Bone marrow (tissue), 2 donors: Measurements from ENCODE around the gene RAB40B.
A peak's percentile ranks its signal among the peaks of the same experiment; 100 is the strongest.
"Not testable (repeated sequence)": the region's sequence is repeated elsewhere in the genome, so short reads cannot be mapped to it uniquely, and the experiment has no call there.

Experiments used
- DNase-seq, 2 donors: peaks; one replicate each; lab custom pipeline; 2025; lab: John Stamatoyannopoulos, UW

Gene RAB40B

DNA sequence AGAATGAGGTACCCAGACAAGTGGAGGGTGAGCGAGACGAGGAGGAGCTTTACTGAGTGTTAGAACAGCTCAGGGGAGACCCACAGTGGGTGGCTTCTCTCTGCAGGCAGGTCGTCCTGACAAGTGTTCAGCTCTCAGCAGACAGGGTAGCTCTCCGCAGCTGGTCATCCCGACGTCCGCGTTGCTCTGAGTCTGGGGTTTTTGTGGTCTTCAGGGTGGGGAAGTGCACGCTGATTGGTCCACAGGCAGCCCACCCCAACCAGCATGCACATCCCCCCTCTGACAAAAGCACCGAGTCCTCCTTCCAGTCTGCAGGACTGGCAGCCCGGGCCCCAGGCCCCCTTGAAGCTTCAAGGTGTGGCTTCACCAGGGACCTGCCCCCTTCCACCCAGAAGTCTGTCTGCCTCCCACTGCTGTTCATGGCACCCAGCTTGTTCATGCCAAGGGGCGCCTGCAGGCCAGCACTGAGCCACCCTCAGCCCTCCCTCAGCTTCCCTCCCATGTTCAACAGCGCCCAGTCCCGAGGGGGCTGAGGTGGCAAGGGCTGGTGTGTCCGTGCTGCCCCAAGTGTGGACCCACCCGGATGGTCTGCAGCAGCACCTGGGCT, 30.4 kb downstream of the RAB40B start:
- no peak for DNase-seq

DNA sequence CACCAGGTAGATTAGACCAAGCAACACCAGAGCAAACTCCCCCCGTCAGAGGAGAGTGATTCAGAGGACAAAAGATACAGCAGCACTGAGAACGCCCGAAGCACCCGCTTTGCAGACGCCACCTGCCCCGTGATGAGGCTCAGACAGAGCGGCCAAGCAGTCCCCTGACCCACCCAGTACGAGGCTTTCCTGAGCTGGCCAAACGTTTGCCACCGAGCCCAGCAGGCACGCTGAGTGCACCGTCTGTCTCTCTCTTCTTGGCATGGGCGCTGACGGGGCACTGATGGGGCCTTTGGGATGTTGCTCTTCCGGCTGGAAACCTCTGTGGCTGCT, 30.9 kb downstream of the RAB40B start:
- DNase-seq = no peak

GRCh38 chr17:82666931-82667667, 31.4 kb downstream of the RAB40B start:
- DNase-seq = no peak

DNA sequence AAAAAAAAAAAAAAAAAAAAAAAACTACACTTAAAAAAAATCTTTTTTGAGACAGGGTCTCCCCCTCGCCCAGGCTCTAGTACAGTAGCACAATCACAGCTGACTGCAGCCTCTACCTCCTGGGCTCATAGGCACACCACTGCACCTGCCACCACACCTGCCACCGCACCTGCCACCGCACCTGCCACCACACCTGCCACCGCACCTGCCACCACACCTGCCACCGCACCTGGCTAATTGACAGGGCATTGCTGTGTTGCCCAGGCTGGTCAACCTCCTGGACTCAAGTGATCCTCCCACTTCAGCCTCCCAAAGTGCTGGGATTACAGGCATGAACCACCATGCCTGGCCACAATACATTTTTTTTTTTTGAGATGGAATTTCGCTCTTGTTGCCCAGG, 32.6 kb downstream of the RAB40B start:
- DNase-seq = no peak

GRCh38 chr17:82665217-82665616, 33.3 kb downstream of the RAB40B start:
- DNase-seq = no peak

- no peak for DNase-seq
Observed at GRCh38 chr17:82664701-82665182, 33.8 kb downstream of the RAB40B start.

GRCh38 chr17:82664276-82664575, 34.3 kb downstream of the RAB40B start:
- DNase-seq = no peak

DNA sequence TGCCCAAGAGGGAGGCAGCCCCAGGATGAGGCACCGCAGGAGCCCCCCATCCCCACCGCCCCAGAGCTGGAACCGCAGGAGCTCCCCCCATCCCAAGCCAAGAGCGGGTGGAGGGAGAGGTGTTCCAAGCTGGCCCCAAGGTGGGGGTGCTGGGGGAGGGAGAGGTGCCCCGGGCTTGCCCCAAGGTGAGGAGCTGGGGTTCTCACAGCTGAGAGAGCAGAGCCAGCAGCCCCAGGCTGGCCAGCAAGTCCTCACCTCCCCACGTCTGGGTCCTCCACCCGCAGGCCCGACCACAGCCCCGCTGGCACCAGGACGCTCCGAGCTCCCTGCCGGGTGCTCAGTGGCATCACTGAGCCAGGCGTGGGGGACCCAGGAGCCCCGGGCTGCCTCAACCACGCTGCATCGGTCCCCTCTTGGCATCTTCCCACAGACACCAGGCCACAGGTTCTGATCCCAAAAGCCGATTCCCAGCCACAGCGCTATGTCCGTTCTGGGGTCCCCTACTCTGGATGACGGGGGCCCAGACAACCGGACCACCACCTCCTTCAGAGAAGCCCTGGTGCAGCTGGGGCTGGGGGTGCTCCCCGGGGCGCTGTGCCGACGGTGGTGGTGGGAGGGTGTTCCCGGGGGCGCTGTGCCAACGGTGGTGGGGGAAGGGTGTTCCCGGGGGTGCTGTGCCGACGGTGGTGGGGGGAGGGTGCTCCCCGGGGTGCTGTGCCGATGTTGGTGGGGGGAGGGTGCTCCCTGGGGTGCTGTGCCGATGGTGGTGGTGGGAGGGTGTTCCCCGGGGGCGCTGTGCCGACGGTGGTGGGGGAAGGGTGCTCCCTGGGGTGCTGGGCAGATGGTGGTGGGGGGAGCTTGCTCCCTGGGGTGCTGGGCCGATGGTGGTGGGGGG, 34.9 kb downstream of the RAB40B start:
- DNase-seq = no peak

DNA sequence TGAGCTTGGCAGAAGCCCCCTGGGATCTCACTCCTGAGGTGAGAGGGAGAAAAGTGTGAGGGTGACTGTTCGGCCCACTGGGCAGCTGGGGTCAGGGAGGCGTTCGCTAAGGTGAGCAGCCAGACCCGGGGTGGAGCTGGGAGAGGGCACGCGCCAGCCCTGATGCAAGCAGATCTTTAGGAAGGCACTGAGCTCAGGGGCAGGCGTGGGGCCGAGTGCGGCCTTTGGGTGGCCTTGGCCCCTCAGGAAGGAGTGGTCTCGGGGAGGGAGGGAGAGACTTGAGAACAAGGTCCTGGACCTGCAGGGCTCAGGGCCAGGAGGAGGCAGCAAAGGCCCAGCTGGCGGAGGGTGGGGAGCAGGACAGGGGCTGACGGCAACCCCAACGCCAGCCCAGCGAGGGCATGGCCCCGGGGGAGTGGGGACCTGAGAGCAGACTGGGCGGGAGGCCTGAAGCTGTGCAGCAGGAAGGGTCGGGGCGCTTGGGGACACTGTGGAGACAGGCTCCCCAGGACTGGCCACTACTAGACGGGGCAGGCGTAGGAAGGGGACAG, 35.7 kb downstream of the RAB40B start:
- no peak for DNase-seq

GRCh38 chr17:82661717-82662683, 36.5 kb downstream of the RAB40B start:
- DNase-seq = no peak

DNA sequence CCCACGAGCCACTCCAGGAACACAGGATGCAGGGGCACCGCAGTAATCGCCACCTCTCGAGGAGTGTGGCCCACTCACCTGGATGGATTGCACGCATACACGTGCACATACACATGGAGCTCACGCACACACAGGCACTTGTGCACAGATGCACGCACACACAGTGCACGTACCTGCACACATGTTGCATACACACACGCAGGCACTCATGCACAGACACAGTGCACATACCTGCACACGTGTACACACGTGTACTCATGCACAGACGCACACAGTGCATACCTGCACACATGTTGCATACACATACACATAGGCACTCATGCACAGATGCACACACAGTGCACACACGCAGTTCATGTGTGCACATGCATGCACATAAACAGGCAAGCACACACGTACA, 38.6 kb downstream of the RAB40B start:
- DNase-seq = no peak

DNA sequence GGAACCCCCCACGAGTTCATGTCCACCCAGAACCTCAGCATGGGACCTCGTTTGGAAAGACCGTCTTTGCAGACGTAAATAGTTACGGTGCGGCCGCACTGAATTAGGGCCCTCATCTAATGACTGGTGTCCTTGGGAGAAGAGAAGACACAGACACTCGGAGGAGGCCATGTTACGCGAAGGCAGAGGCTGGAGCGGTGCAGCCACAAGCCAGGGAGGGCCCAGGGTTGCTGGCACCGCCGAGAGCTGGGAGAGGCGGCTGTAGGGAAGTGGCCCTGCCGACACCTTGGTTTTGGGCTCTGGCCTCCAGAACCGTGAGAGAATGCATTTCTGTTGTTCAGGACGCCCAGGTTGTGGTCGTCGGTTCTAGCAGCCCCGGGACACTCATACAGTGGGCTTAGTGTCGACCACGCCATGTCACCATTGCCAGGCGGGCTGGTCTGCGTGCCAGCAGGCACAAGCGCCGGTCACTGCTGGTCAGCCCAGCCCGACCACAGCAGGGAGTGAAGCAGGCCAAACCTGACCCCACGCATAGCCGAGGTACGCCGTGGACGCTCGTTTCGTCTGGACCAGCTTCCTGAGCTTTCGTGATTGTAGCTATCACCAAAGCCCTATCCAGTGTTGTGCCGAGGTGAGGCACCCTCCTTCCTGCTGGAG, 39.6 kb downstream of the RAB40B start:
- no peak for DNase-seq

DNA sequence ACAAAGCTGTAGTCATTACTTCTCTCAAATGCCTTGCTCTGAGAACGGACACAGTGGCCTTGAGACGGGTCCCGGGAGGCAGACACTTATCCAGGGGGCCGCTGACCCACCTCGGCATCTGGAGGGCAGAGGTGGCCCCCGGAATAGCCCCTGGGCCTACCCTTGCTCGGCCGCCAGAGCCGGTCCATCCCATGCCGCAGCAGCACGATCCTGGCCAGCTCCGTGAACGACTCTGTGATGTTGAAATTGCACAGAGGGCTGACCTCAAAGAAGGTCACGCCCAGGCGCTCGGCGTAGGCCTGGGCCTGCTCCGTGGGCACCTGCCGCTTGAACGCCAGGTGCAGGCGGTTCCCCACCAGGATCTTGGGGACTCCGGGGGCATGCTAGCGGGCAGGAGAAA, 40.2 kb downstream of the RAB40B start:
- DNase-seq = no peak

DNA sequence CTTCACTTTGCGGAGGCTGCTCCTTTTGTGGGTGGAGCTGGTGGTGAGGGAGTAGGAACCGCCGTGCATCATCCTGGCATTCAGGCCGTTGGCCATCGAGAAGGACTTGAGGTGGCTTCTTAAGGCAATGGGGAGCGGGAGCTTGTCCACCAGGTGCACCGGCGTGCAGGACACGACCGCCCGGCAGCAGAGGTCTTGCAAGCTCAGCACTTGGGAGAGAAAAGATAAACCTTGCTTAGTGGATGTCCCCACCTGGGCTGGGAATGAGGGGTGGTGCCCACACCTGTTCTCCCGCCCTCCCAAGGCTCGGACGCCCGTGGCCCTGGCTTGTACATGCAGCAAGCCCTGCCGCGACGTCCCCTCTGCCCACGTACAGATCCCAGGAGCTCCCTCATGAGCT, 40.6 kb downstream of the RAB40B start:
- DNase-seq = no peak

- no peak for DNase-seq
Observed at GRCh38 chr17:82656266-82656665, 42.2 kb downstream of the RAB40B start.

GRCh38 chr17:82655523-82655922, 43.0 kb downstream of the RAB40B start:
- DNase-seq = no peak

- DNase-seq = peak; percentile 9 to 48
Observed at GRCh38 chr17:82655038-82655479, 43.4 kb downstream of the RAB40B start.

DNA sequence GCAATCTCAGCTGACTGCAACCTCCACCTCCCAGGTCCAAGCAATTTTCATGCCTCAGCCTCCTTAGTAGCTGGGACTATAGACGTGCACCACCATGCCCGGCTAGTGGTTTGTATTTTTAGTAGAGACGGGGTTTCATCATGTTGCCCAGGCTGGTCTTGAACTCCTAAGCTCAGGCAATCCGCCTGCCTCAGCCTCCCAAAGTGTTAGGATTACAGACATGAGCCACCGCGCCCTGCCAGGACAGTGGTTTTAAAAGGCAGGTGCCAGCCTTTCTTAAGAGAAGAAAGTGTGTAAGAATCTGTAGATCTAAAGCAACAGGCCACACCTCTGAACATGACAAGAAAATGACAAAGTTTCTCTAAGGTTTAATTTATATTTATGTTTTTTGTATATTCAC, 43.9 kb downstream of the RAB40B start:
- DNase-seq = not testable (repeated sequence)

- no peak for DNase-seq
Observed at GRCh38 chr17:82653651-82654528, 44.6 kb downstream of the RAB40B start.

GRCh38 chr17:82650723-82651122, 47.8 kb downstream of the RAB40B start:
- DNase-seq = no peak
